ENCODE results near the gene ATRNL1.

The ATRNL1 gene

DNA sequence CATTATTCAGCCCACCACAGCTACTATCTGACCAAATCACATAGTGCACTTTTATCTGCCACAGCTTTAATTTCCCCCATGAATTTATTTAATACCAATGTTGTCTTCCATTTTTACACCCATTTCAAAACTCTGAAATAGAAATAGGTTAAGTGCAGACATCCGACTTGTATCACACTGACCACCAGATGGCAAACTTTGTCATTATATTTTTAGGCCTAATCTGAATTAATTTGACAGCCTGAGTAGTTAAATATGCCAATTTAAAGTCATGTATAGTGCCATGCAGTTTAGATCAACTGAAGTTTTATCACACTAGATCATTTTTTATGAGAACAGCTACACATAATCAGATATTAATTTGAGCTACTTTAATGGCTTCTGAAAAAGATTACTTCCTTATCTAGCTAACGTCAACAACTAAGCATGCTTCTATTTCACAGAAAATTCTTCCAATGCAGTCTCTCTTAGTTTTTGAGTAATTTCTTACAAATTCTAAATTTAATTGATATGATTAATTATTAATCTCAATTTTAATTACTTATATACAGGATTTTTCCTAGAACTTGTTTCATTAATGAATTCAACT lies 613.4 kb downstream of the ATRNL1 start:
- no peak for DNase-seq (ENCODE audit: low read depth, low spot score)
- ChIA-PET CTCF (interaction anchor here (0.7 to 6.9 kb wide), 28 partner anchors 10 to 680 kb away, joined by 3 to 119 read pairs (median 4); no protein-coding TSS in a partner anchor), POLR2A (no interaction called here)
- no peak overlapping the region for H3K4me3 ChIP-seq (ENCODE audit: low read depth, low read length)
- TF ChIP-seq, protein P1, sequence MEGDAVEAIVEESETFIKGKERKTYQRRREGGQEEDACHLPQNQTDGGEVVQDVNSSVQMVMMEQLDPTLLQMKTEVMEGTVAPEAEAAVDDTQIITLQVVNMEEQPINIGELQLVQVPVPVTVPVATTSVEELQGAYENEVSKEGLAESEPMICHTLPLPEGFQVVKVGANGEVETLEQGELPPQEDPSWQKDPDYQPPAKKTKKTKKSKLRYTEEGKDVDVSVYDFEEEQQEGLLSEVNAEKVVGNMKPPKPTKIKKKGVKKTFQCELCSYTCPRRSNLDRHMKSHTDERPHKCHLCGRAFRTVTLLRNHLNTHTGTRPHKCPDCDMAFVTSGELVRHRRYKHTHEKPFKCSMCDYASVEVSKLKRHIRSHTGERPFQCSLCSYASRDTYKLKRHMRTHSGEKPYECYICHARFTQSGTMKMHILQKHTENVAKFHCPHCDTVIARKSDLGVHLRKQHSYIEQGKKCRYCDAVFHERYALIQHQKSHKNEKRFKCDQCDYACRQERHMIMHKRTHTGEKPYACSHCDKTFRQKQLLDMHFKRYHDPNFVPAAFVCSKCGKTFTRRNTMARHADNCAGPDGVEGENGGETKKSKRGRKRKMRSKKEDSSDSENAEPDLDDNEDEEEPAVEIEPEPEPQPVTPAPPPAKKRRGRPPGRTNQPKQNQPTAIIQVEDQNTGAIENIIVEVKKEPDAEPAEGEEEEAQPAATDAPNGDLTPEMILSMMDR (IDR thresholded peaks at IDR 0.05; ENCODE audit: insufficient read depth, low read length, missing control alignments): peak; percentile 35

DNA sequence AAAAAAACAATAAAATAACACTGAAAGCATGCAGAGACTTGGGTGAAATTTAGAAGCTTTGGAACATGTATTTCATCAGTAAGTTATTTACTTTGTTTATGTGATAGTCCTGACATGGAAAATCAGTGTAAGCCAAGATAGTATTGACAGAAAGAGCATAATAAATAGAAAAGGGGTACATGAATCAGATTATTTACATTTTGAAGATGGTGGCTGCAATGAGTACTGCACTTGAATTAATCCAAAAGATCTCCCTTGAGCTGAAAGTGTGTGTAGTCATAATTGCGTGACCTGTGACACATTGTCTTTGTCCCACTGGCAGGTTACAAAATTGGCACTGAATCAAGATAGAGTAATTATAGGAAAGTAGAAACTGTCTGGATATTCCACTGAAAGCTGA lies 617.0 kb downstream of the ATRNL1 start:
- TF ChIP-seq, protein P1 (IDR thresholded peaks at IDR 0.05; ENCODE audit: insufficient read depth, low read length, missing control alignments): no peak
- no peak for DNase-seq (ENCODE audit: low read depth, low spot score)
- ChIA-PET CTCF (no interaction called here), POLR2A (no interaction called here)
- H3K4me3 ChIP-seq (ENCODE audit: low read depth, low read length): no peak overlapping the region

DNA sequence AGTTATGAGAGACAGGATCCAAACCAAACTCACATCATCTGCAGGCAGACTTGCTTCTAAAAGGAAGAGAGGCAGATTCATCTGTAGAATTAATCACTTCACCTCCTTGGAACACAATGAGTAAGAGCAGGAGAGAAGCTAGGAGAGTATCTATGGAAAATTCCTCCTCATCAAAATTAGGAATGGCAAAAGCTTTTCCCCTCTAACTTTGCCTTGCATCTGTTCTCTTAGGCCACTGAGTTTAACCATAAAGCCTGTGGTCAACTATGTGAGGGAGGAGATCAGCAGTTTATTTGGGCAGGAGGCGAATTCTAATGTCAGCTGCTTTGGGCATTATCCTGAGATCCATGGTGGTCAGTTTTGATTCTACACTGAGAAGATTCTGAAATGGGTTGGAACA lies 618.1 kb downstream of the ATRNL1 start:
- TF ChIP-seq, protein P1 (IDR thresholded peaks at IDR 0.05; ENCODE audit: insufficient read depth, low read length, missing control alignments): no peak
- POLR2A ChIA-PET: interaction anchor here (0.6 kb wide), 1 partner anchor 794 kb away, joined by 3 read pairs; no protein-coding TSS in a partner anchor
- no peak overlapping the region for H3K4me3 ChIP-seq (ENCODE audit: low read depth, low read length)
- CTCF ChIA-PET: interaction anchor here (0.9 to 1.4 kb wide), 2 partner anchors 88 to 577 kb away, joined by 3 to 4 read pairs; no protein-coding TSS in a partner anchor
- DNase-seq (ENCODE audit: low read depth, low spot score): no peak

DNA sequence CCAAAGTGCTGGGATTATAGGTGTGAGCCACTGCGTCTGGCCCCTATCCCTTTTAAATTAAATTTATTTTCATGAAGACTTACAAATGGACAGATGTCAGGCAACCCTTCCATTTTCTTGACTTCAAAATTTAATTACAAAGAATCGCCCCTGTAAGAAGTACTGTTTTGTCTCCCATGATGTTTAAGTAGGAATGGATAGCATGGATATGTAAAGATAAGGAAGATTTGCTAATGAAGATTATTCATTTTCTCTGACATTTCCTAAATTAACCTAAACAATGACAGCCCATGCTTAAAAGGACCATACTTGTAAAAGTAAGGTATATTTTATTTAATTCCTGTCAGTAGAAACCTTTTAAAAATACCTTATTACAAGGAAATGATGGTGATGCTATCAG lies 627.0 kb downstream of the ATRNL1 start:
- TF ChIP-seq, protein P1 (IDR thresholded peaks at IDR 0.05; ENCODE audit: insufficient read depth, low read length, missing control alignments): no peak
- POLR2A ChIA-PET: no interaction called here
- H3K4me3 ChIP-seq (ENCODE audit: low read depth, low read length): no peak overlapping the region
- no peak for DNase-seq (ENCODE audit: low read depth, low spot score)
- CTCF ChIA-PET: interaction anchor here (1.0 kb wide), 1 partner anchor 14 kb away, joined by 6 read pairs; no protein-coding TSS in a partner anchor

DNA sequence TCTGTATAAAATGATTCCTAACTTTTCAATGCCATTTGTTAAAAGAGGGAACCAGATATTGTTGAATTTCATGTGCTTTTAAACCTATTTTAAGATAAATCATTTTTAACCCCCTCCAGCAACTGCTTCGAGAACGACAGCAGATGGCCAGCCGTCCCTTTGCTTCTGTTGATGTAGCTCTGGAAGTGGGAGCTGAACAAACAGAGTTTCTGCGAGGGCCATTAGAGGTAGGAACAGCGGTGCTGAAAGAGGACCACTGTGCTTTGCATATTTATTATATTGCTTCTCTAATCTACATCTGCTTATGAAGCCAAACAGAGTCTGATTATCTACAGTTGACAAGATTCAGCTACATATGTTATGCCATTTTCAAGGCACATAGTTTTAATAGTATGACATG lies 634.0 kb downstream of the ATRNL1 start:
- no peak for DNase-seq (ENCODE audit: low read depth, low spot score)
- ChIA-PET POLR2A (no interaction called here), CTCF (no interaction called here)
- TF ChIP-seq, protein P1 (IDR thresholded peaks at IDR 0.05; ENCODE audit: insufficient read depth, low read length, missing control alignments): no peak
- H3K4me3 ChIP-seq (ENCODE audit: low read depth, low read length): no peak overlapping the region

DNA sequence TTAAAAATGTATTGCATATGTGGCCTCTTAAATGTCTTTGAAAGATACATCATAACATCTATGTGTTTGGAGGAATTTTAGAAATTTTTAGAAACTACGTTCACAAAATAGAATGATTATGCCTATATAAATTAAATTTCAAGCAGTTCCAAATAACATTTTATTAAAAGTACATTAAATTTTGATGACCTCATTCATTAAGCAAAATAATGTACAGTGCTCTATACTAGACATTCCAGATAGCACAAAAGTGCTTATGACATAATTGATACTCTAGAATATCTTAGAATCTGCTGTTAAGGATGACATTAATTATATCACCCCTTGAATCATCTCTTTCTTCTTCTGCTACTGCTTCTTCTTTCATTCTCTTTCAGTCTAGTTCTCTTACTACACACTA lies 650.9 kb downstream of the ATRNL1 start:
- no peak overlapping the region for H3K4me3 ChIP-seq (ENCODE audit: low read depth, low read length)
- no peak for DNase-seq (ENCODE audit: low read depth, low spot score)
- ChIA-PET POLR2A (no interaction called here), CTCF (no interaction called here)
- TF ChIP-seq, protein P1 (IDR thresholded peaks at IDR 0.05; ENCODE audit: insufficient read depth, low read length, missing control alignments): no peak
